Measurements from ENCODE around the gene MEF2D. TPM values are rescaled to one million over a fixed set of nuclear protein-coding genes. Genes with fewer than 3 reads are reported as not detected.
A peak's percentile ranks its signal among the peaks of the same experiment; 100 is the strongest.

The MEF2D gene
- total and polyA plus RNA-seq, 2 donors (not counting 1 experiment from before 2014, with no cell fraction given), result 65.6 to 128 TPM

GRCh38 chr1:156437037-156437867 lies 63.3 kb downstream of the MEF2D start:
- Mint-ChIP-seq H3K9me3 (ENCODE audit: insufficient read depth) (no peaks in the 10 kb centered on the region), H3K4me1 (peaks cover 20% of the 10 kb centered on the region), H3K27ac (peak overlapping the region; percentile 34), H3K4me3 (peak overlapping the region; percentile 26), H3K27me3 (peaks cover 85% of the 10 kb centered on the region)
- peak overlapping the region in 1 of 5 experiments; percentile 69 for H3K4me3 ChIP-seq (ENCODE audit: control extremely low read depth in 1 of 5, extremely low read depth in 1 of 5, insufficient read depth in 1 of 5, low read depth in 2 of 5, low read length in 4 of 5)
- peak overlapping the region; percentile 57 for H3K9ac ChIP-seq (ENCODE audit: low read length)
- no peak for ATAC-seq (ENCODE audit: low read depth)
- H3K79me2 ChIP-seq (ENCODE audit: control insufficient read depth, insufficient read depth, low read length), result no peaks in the 10 kb centered on the region
- H4K20me1 ChIP-seq (ENCODE audit: control insufficient read depth, insufficient read depth, low read length, poor library complexity, severe bottlenecking), result no peaks in the 10 kb centered on the region
- 14% methylated on average over 12 of the region's 19 CpGs for WGBS (ENCODE audit: insufficient coverage)
- CTCF ChIA-PET, result interaction anchor here (0.5 to 6.9 kb wide), 6 partner anchors 9 to 171 kb away, joined by 4 to 44 read pairs (median 6); no protein-coding TSS in a partner anchor
- H3K27me3 ChIP-seq (replicated peaks in 1 of 4; ENCODE audit: control extremely low read depth in 1 of 4, control insufficient read depth in 3 of 4, insufficient read depth in 4 of 4, low read length in 3 of 4), result peaks cover 0 to 94% (median 86%) of the 10 kb centered on the region in 4 experiments
- TF ChIP-seq CTCF (IDR thresholded peaks at IDR 0.05) (no peak), EZH2 (IDR thresholded peaks at IDR 0.05; ENCODE audit: borderline replicate concordance, insufficient read depth, low read depth, low read length, poor library complexity, severe bottlenecking) (no peak)
- DNase-seq, result no peak
- H3K4me1 ChIP-seq (ENCODE audit: control insufficient read depth in 2 of 2, insufficient read depth in 2 of 2, low read length in 2 of 2), result peaks cover 32 to 48% of the 10 kb centered on the region in 2 donors
- peak overlapping the region; percentile 88 for H3K4me2 ChIP-seq (replicated peaks; ENCODE audit: low read depth, low read length, poor library complexity, severe bottlenecking)
- H3K27ac ChIP-seq (ENCODE audit: low read length in 2 of 2), result no peak overlapping the region
- peaks cover 0 to 20% (median 0%) of the 10 kb centered on the region in 3 donors for H3K9me3 ChIP-seq (ENCODE audit: control extremely low read depth in 1 of 3, control insufficient read depth in 2 of 3, insufficient read depth in 1 of 3, low read length in 2 of 3)
- no peak overlapping the region for H2AFZ ChIP-seq (ENCODE audit: insufficient read depth, low read depth, low read length, poor library complexity, severe bottlenecking)
- POLR2A ChIA-PET, result no interaction called here
- no peaks in the 10 kb centered on the region for H3K36me3 ChIP-seq (replicated peaks in 1 of 2; ENCODE audit: control extremely low read depth in 1 of 2, control insufficient read depth in 1 of 2, extremely low read depth in 1 of 2, insufficient read depth in 2 of 2, low read length in 1 of 2)
- intact Hi-C loops (cut with micrococcal nuclease), result loop anchor here (5.0 kb wide), 1 partner anchor 1360 kb away; the partner anchor contains the start of gene EFNA3
